Measurements from ENCODE around the gene CEMP1. TPM values are rescaled to one million over a fixed set of nuclear protein-coding genes. Genes with fewer than 3 reads are reported as not detected.

The CEMP1 gene
- total RNA-seq, 4 donors from 2014 or later: 0.46 to 3.3 TPM; not detected in 2

- TF ChIP-seq CTCF (IDR thresholded peaks at IDR 0.05) (no peak), POLR2A (IDR thresholded peaks at IDR 0.05) (no peak)
- intact Hi-C loops (cut with DNase I; ENCODE audit: low total_unique reads): no loop called here
- Histone ChIP-seq H3K4me1 (no peaks in the 10 kb centered on the region), H3K9me3 (no peaks in the 10 kb centered on the region), H3K4me3 (no peak overlapping the region), H3K27ac (no peak overlapping the region), H3K27me3 (no peaks in the 10 kb centered on the region), H3K36me3 (no peaks in the 10 kb centered on the region)
- DNase-seq: peak in 1 of 2 donors; percentile 19
Observed at GRCh38 chr16:2529061-2529931, 1.9 kb downstream of the CEMP1 start.

GRCh38 chr16:2528161-2529060 lies 2.8 kb downstream of the CEMP1 start:
- Histone ChIP-seq H3K27me3 (no peaks in the 10 kb centered on the region), H3K4me3 (no peak overlapping the region), H3K27ac (no peak overlapping the region), H3K36me3 (no peaks in the 10 kb centered on the region), H3K4me1 (no peaks in the 10 kb centered on the region), H3K9me3 (no peaks in the 10 kb centered on the region)
- intact Hi-C loops (cut with DNase I; ENCODE audit: low total_unique reads): no loop called here
- DNase-seq: peak in 1 of 2 donors; percentile 18
- no peak for TF ChIP-seq CTCF (IDR thresholded peaks at IDR 0.05)
- TF ChIP-seq POLR2A (IDR thresholded peaks at IDR 0.05): no peak

- Histone ChIP-seq H3K4me1 (no peaks in the 10 kb centered on the region), H3K36me3 (no peaks in the 10 kb centered on the region), H3K4me3 (no peak overlapping the region), H3K9me3 (no peaks in the 10 kb centered on the region), H3K27ac (no peak overlapping the region), H3K27me3 (no peaks in the 10 kb centered on the region)
- TF ChIP-seq CTCF (IDR thresholded peaks at IDR 0.05): no peak
- TF ChIP-seq POLR2A (IDR thresholded peaks at IDR 0.05): no peak
- intact Hi-C loops (cut with DNase I; ENCODE audit: low total_unique reads): no loop called here
- DNase-seq: peak in 1 of 2 donors; percentile 18
Observed at GRCh38 chr16:2527784-2528100, 3.5 kb downstream of the CEMP1 start.

- H3K27me3 ChIP-seq: no peaks in the 10 kb centered on the region
- no peak for TF ChIP-seq POLR2A (IDR thresholded peaks at IDR 0.05)
- no peak for TF ChIP-seq CTCF (IDR thresholded peaks at IDR 0.05)
- no peaks in the 10 kb centered on the region for H3K4me1 ChIP-seq
- H3K36me3 ChIP-seq: no peaks in the 10 kb centered on the region
- no peak for DNase-seq
- intact Hi-C loops (cut with DNase I; ENCODE audit: low total_unique reads): no loop called here
- no peak overlapping the region for H3K27ac ChIP-seq
- no peak overlapping the region for H3K4me3 ChIP-seq
- H3K9me3 ChIP-seq: no peaks in the 10 kb centered on the region
Observed at GRCh38 chr16:2527071-2527783, 4.0 kb downstream of the CEMP1 start.

All from uterus (tissue), 4 donors.